Measurements from ENCODE around the gene SMAD7.
A peak's percentile ranks its signal among the peaks of the same experiment; 100 is the strongest.

The SMAD7 gene, protein sequence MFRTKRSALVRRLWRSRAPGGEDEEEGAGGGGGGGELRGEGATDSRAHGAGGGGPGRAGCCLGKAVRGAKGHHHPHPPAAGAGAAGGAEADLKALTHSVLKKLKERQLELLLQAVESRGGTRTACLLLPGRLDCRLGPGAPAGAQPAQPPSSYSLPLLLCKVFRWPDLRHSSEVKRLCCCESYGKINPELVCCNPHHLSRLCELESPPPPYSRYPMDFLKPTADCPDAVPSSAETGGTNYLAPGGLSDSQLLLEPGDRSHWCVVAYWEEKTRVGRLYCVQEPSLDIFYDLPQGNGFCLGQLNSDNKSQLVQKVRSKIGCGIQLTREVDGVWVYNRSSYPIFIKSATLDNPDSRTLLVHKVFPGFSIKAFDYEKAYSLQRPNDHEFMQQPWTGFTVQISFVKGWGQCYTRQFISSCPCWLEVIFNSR

DNA sequence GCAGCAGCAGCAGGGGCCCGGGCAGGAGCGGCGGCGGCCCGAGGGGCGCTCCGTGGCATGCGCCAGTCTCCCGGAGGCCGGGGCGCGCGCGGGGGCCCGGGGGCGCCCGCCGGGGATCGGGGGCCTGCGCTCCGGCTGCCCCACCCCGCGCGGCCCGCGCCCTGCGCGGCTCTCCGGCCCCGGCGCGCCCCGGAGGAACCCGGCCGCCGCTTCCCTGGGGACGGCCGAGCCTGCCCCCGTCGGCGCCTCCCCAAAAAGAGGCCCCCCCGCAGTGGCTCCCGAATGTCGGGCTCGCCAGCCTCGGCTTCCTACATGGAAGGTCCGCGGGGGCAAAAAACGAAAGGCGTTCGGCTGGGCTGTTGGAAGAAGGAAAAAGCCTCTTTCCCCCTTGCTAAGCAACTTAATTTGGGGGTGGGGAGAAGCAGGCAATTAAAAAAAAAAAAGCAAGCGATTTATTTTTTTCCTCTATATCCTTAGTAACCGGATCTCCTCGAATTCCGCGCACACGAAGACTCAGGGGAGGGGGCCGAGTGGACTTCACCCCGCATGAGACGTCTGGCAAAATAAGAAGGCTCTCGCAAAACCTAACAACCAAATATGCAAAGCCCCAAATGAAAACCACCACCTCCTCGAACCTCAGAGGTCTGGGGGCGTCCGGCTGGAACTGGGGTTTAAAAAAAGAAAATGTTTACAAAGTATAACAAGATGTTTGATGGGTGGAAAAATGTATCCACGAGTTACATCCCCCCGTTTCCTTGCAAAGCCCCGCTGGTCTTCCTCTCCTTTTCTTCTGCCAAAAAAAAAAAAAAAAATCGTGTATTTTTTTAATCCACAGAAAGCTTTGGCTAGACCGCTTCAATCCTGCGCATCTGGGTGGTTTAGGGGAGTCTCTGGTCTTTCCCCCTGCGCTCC, at the start of gene SMAD7:
Gene SMAD7 (minus strand): TSS at position 430 of the 912 bp plus-strand sequence. CDS start 541 bp downstream, outside the sequence.
- no peaks in the 10 kb centered on the region for H3K27me3 ChIP-seq (ENCODE audit: control insufficient read depth in 5 of 5, insufficient read depth in 4 of 5, low read length in 5 of 5)
- peak within 1 kb of the TSS; percentile 92 to 98 (median 93) for H3K4me3 ChIP-seq (ENCODE audit: low read depth in 1 of 5, low read length in 5 of 5)
- peaks cover 9 to 72% (median 63%) of the 10 kb centered on the region in 5 donors for H3K4me1 ChIP-seq (ENCODE audit: control insufficient read depth in 5 of 5, insufficient read depth in 5 of 5, low read length in 5 of 5)

DNA sequence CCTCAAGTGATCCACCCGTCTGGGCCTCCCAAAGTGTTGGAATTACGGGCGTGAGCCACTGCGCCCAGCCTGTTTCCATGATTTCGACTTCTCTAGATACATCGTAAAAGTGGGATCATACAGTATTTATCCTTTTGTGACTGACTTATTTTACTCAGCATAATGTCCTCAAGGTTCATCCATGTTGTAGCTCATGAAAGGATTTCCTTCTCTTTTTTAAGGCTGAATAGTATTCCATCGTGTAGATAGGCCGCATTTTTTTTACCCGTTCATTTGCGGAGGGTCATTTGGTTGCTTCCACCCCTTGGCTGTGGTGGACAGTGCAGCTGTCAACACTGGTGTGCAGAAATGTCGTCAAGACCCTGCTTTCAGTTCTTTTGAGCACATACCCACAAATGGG, 48.8 kb upstream of the SMAD7 start:
- no peak overlapping the region for H3K9ac ChIP-seq (ENCODE audit: low read length in 5 of 5)
- H3K27ac ChIP-seq (ENCODE audit: low read depth, low read length), result no peak overlapping the region
- no peaks in the 10 kb centered on the region for H3K36me3 ChIP-seq (ENCODE audit: control insufficient read depth in 5 of 5, insufficient read depth in 5 of 5, low read length in 5 of 5)
- H3K9me3 ChIP-seq (ENCODE audit: control insufficient read depth in 5 of 5, low read length in 5 of 5), result no peaks in the 10 kb centered on the region
- H3K27me3 ChIP-seq (ENCODE audit: control insufficient read depth in 5 of 5, insufficient read depth in 4 of 5, low read length in 5 of 5), result no peaks in the 10 kb centered on the region
- H3K4me1 ChIP-seq (ENCODE audit: control insufficient read depth in 5 of 5, insufficient read depth in 5 of 5, low read length in 5 of 5), result peaks cover 5 to 25% (median 20%) of the 10 kb centered on the region in 5 donors
- no peak overlapping the region for H3K4me3 ChIP-seq (ENCODE audit: low read depth in 1 of 5, low read length in 5 of 5)

More for the DNA sequence above, at the start of gene SMAD7:
- no peaks in the 10 kb centered on the region for H3K9me3 ChIP-seq (ENCODE audit: control insufficient read depth in 5 of 5, low read length in 5 of 5)
- peak within 1 kb of the TSS; percentile 91 for H3K27ac ChIP-seq (ENCODE audit: low read depth, low read length)
- H3K36me3 ChIP-seq (ENCODE audit: control insufficient read depth in 5 of 5, insufficient read depth in 5 of 5, low read length in 5 of 5), result peaks cover 0 to 2% (median 0%) of the 10 kb centered on the region in 5 donors
- peak within 1 kb of the TSS; percentile 16 to 86 (median 77) for H3K9ac ChIP-seq (ENCODE audit: low read length in 5 of 5)

DNA sequence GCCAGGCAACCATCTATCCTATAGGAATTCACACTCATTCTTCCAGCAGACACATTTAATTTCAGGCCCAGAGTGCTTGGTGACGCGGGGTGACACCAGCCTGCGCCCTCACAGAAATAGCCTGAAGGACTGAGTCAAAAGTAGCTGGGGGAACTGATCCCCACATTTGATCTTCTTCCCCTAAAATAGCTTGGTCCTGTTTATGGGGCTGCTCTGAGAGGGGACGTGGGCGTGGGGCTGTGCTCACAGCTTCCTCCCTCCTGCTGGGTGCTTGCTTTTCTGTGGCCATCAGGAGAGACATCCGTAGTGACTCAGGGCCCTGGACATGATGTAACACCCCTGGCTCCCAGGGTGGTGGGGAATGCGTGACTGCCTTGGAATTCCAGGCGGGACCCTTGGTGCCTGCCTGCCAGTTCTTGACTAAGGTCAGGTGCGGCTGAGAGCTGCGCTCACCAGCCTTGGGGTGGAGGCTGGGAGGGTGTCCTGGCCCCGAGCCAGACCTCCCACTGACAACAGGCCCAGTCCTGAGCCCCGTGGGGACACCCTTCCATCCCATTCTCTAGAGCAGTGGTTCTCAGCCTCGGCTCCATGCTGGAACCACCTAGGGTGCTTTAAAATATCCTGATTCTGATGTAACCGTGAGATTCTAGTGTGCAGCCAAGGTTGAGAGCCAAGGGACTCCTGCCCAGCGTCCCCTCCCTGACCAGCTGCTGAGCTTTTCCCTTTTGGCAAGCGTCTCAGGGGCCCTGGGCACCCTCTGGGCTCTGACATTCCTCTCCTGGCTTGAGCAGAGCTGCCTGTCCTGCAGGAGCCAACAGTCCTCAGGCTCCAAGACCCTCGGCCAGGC, 47.4 kb upstream of the SMAD7 start:
- no peaks in the 10 kb centered on the region for H3K36me3 ChIP-seq (ENCODE audit: control insufficient read depth in 5 of 5, insufficient read depth in 5 of 5, low read length in 5 of 5)
- H3K27ac ChIP-seq (ENCODE audit: low read depth, low read length), result no peak overlapping the region
- H3K4me3 ChIP-seq (ENCODE audit: low read depth in 1 of 5, low read length in 5 of 5), result no peak overlapping the region
- H3K9me3 ChIP-seq (ENCODE audit: control insufficient read depth in 5 of 5, low read length in 5 of 5), result no peaks in the 10 kb centered on the region
- H3K9ac ChIP-seq (ENCODE audit: low read length in 5 of 5), result no peak overlapping the region
- H3K4me1 ChIP-seq (ENCODE audit: control insufficient read depth in 5 of 5, insufficient read depth in 5 of 5, low read length in 5 of 5), result peaks cover 9 to 37% (median 34%) of the 10 kb centered on the region in 5 donors
- H3K27me3 ChIP-seq (ENCODE audit: control insufficient read depth in 5 of 5, insufficient read depth in 4 of 5, low read length in 5 of 5), result no peaks in the 10 kb centered on the region

GRCh38 chr18:48997681-48997984, 46.9 kb upstream of the SMAD7 start:
- Histone ChIP-seq H3K4me1 (ENCODE audit: control insufficient read depth in 5 of 5, insufficient read depth in 5 of 5, low read length in 5 of 5) (peaks cover 10 to 43% (median 39%) of the 10 kb centered on the region in 5 donors), H3K27ac (ENCODE audit: low read depth, low read length) (no peak overlapping the region), H3K27me3 (ENCODE audit: control insufficient read depth in 5 of 5, insufficient read depth in 4 of 5, low read length in 5 of 5) (no peaks in the 10 kb centered on the region), H3K9ac (ENCODE audit: low read length in 5 of 5) (no peak overlapping the region), H3K9me3 (ENCODE audit: control insufficient read depth in 5 of 5, low read length in 5 of 5) (no peaks in the 10 kb centered on the region), H3K4me3 (ENCODE audit: low read depth in 1 of 5, low read length in 5 of 5) (no peak overlapping the region), H3K36me3 (ENCODE audit: control insufficient read depth in 5 of 5, insufficient read depth in 5 of 5, low read length in 5 of 5) (no peaks in the 10 kb centered on the region)

GRCh38 chr18:48996901-48997463, 46.2 kb upstream of the SMAD7 start:
- H3K27ac ChIP-seq (ENCODE audit: low read depth, low read length), result no peak overlapping the region
- no peaks in the 10 kb centered on the region for H3K36me3 ChIP-seq (ENCODE audit: control insufficient read depth in 5 of 5, insufficient read depth in 5 of 5, low read length in 5 of 5)
- H3K4me1 ChIP-seq (ENCODE audit: control insufficient read depth in 5 of 5, insufficient read depth in 5 of 5, low read length in 5 of 5), result peaks cover 12 to 49% (median 46%) of the 10 kb centered on the region in 5 donors
- H3K4me3 ChIP-seq (ENCODE audit: low read depth in 1 of 5, low read length in 5 of 5), result no peak overlapping the region
- no peaks in the 10 kb centered on the region for H3K9me3 ChIP-seq (ENCODE audit: control insufficient read depth in 5 of 5, low read length in 5 of 5)
- no peak overlapping the region for H3K9ac ChIP-seq (ENCODE audit: low read length in 5 of 5)
- no peaks in the 10 kb centered on the region for H3K27me3 ChIP-seq (ENCODE audit: control insufficient read depth in 5 of 5, insufficient read depth in 4 of 5, low read length in 5 of 5)

GRCh38 chr18:48996041-48996440, 45.3 kb upstream of the SMAD7 start:
- Histone ChIP-seq H3K27ac (ENCODE audit: low read depth, low read length) (no peak overlapping the region), H3K9me3 (ENCODE audit: control insufficient read depth in 5 of 5, low read length in 5 of 5) (no peaks in the 10 kb centered on the region), H3K9ac (ENCODE audit: low read length in 5 of 5) (no peak overlapping the region), H3K4me3 (ENCODE audit: low read depth in 1 of 5, low read length in 5 of 5) (no peak overlapping the region), H3K4me1 (ENCODE audit: control insufficient read depth in 5 of 5, insufficient read depth in 5 of 5, low read length in 5 of 5) (peaks cover 12 to 50% (median 46%) of the 10 kb centered on the region in 5 donors), H3K27me3 (ENCODE audit: control insufficient read depth in 5 of 5, insufficient read depth in 4 of 5, low read length in 5 of 5) (no peaks in the 10 kb centered on the region), H3K36me3 (ENCODE audit: control insufficient read depth in 5 of 5, insufficient read depth in 5 of 5, low read length in 5 of 5) (no peaks in the 10 kb centered on the region)

DNA sequence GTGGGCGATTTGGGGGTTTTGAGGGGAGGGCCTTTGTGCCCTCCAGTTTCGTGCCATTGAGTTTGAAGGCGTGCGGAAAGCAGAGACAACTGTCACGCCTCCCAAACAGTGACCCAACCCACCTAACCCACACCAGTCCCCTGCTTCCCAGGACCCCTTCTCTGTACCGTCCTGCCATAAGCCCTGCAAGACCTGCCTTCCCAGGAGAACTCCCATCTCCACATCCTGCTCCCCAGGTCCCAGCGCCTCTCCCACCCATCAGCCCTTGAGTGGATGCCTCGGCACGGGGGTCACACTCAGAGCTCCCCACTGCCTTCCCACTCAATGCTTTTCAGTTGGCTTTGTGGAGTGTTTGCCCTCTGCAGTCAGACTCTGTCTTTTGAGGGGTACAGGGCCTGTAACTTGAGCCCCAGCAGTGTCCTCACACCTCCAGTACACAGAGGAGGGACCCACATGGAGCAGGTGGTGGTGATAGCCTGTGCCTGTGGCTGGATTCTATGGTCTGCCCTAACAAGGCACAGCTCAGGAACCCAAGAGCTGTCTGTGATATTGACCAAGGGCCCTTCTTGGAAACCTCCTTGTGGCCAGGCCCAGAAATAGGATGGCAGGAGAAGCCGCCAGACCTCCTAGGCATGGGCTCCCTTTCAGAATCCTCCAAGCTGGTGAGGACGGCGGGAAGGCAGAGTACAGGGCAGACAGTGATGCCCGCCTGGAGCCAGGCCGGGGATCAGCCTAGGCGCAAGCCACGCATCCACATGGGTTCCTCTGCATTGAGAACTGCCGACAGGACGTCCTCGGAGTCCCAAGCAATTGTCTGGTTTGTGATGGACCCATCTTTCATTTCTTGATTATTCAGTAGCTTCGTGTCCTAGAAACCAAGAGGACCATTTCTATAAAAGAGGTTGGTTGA, 44.4 kb upstream of the SMAD7 start:
- Histone ChIP-seq H3K4me1 (ENCODE audit: control insufficient read depth in 5 of 5, insufficient read depth in 5 of 5, low read length in 5 of 5) (peaks cover 12 to 57% (median 52%) of the 10 kb centered on the region in 5 donors), H3K27ac (ENCODE audit: low read depth, low read length) (no peak overlapping the region), H3K27me3 (ENCODE audit: control insufficient read depth in 5 of 5, insufficient read depth in 4 of 5, low read length in 5 of 5) (no peaks in the 10 kb centered on the region), H3K36me3 (ENCODE audit: control insufficient read depth in 5 of 5, insufficient read depth in 5 of 5, low read length in 5 of 5) (no peaks in the 10 kb centered on the region), H3K9me3 (ENCODE audit: control insufficient read depth in 5 of 5, low read length in 5 of 5) (no peaks in the 10 kb centered on the region), H3K4me3 (ENCODE audit: low read depth in 1 of 5, low read length in 5 of 5) (no peak overlapping the region), H3K9ac (ENCODE audit: low read length in 5 of 5) (no peak overlapping the region)

DNA sequence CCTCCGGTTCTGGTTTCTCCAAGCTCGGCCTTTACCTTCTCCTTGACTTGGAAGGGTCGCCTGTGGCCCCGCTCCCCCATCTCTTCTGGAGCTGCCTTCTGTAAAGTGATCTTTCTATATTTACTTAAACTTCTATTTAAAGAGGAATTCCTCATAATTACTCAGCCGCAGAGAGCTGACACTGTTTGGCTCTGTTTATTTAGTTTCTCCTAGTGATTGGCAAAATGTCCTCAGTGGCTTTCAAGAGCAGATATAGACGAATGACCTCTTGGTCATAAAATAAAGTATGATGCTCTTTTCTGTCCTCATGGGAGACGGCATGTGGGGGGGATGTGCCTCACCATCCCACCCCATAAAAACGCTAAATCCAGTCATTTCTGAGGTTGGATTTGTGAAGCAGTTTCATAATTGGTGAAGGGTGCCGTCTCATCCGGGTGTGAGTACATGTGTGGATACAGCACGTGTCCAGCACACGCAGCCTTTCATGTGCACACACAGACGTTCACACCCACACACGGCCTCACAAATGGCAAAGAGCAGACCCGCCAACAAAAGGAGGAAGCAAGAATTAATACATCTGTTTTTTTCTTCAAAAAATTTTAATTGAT, 43.4 kb upstream of the SMAD7 start:
- Histone ChIP-seq H3K27me3 (ENCODE audit: control insufficient read depth in 5 of 5, insufficient read depth in 4 of 5, low read length in 5 of 5) (no peaks in the 10 kb centered on the region), H3K9ac (ENCODE audit: low read length in 5 of 5) (peak overlapping the region in 1 of 5 donors; percentile 45), H3K9me3 (ENCODE audit: control insufficient read depth in 5 of 5, low read length in 5 of 5) (no peaks in the 10 kb centered on the region), H3K4me3 (ENCODE audit: low read depth in 1 of 5, low read length in 5 of 5) (peak overlapping the region in 2 of 5 donors; percentile 18 to 32), H3K4me1 (ENCODE audit: control insufficient read depth in 5 of 5, insufficient read depth in 5 of 5, low read length in 5 of 5) (peaks cover 12 to 67% (median 52%) of the 10 kb centered on the region in 5 donors), H3K36me3 (ENCODE audit: control insufficient read depth in 5 of 5, insufficient read depth in 5 of 5, low read length in 5 of 5) (no peaks in the 10 kb centered on the region), H3K27ac (ENCODE audit: low read depth, low read length) (peak overlapping the region; percentile 38)

Measured in subcutaneous abdominal adipose tissue (tissue), 5 donors.